22Rv1 (cell line): Measurements from ENCODE around the gene RAB3A.

Source experiments
- H3K27ac ChIP-seq: fragments of 450-650 bp; 2 replicates; pipeline ENCODE4 v1.5.1; 2017
- ZFX ChIP-seq: fragments of 450-650 bp; IDR thresholded peaks from 2 replicates; pipeline ENCODE4 v1.6.1; 2017; ENCODE audit warnings: antibody characterized with exemption, borderline replicate concordance
- TF ChIP-seq, protein P1 (sequence below): fragments of 450-650 bp; IDR thresholded peaks from 2 replicates; pipeline ENCODE4 v1.5.1; 2017; ENCODE audit warnings: mild to moderate bottlenecking

The RAB3A gene, protein sequence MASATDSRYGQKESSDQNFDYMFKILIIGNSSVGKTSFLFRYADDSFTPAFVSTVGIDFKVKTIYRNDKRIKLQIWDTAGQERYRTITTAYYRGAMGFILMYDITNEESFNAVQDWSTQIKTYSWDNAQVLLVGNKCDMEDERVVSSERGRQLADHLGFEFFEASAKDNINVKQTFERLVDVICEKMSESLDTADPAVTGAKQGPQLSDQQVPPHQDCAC

DNA sequence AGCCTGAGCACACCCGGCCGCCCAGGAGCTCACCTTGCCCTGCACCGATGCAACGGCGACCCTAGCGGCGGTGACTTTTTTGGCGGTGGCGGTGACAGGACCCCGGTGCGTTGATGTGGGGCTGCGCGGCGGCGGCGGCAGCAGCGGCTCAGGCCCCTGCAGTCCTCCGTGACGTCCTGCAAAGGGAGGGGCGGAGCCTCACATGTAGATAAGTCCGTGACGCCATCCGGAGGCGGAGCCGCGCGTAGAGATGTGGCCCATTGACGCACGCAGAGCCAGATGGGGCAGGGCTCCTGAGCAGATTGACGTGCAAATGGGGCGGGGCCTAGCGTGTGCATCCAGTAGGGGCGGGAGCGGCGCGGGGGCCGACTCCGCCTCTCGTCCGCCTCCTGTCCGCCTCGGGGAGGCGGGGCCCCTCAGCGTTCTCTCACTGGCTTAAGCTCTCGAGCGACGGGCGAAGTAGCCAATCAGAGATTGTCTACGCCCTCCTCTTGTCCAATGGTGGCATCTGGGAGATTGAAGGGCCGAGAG lies at the start of gene RAB3A:
TSS of gene RAB3A (minus strand) at position 180 of the 531 bp plus-strand sequence. CDS start 1,302 bp downstream, outside the sequence.
- TF ChIP-seq, protein P1, sequence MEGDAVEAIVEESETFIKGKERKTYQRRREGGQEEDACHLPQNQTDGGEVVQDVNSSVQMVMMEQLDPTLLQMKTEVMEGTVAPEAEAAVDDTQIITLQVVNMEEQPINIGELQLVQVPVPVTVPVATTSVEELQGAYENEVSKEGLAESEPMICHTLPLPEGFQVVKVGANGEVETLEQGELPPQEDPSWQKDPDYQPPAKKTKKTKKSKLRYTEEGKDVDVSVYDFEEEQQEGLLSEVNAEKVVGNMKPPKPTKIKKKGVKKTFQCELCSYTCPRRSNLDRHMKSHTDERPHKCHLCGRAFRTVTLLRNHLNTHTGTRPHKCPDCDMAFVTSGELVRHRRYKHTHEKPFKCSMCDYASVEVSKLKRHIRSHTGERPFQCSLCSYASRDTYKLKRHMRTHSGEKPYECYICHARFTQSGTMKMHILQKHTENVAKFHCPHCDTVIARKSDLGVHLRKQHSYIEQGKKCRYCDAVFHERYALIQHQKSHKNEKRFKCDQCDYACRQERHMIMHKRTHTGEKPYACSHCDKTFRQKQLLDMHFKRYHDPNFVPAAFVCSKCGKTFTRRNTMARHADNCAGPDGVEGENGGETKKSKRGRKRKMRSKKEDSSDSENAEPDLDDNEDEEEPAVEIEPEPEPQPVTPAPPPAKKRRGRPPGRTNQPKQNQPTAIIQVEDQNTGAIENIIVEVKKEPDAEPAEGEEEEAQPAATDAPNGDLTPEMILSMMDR, result no peak
- no peak for TF ChIP-seq ZFX
- peak within 1 kb of the TSS; percentile 68 for H3K27ac ChIP-seq

DNA sequence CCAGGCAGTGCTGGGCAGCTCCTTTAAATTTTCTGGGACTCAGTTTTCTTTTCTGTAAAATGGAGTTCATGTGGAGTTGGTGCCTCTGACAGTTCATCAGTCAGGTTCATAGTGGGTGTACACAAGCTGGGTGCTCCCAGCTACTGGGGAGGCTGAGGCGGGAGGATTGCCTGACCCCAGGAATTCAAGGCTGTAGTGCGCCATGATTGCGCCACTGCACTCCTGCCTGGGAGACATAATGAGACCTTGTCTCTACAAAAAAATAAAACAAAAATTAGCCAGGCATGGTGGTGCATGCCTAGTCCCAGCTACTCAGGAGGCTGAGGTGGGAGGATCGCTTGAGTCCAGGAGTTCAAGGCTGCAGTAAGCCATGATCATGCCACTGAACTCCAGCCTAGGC lies 49.3 kb upstream of the RAB3A start:
- TF ChIP-seq, protein P1, result no peak
- no peak for TF ChIP-seq ZFX
- H3K27ac ChIP-seq, result no peak overlapping the region

DNA sequence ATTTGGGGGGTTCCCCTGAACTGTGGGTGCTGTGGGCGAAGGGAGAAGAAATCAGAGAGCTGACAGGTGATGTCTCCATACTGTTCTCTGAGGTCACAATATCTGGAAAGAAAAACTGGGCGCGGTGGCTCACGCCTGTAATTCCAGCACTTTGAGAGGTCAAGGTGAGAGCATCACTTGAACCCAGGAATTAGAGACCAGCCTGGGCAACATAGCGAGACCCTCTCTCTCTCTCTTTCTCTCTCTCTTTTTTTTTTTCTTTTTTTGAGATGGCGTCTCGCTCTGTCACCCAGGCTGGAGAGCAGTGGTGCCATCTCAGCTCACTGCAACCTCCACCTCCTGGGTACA lies 48.5 kb upstream of the RAB3A start:
- no peak overlapping the region for H3K27ac ChIP-seq

DNA sequence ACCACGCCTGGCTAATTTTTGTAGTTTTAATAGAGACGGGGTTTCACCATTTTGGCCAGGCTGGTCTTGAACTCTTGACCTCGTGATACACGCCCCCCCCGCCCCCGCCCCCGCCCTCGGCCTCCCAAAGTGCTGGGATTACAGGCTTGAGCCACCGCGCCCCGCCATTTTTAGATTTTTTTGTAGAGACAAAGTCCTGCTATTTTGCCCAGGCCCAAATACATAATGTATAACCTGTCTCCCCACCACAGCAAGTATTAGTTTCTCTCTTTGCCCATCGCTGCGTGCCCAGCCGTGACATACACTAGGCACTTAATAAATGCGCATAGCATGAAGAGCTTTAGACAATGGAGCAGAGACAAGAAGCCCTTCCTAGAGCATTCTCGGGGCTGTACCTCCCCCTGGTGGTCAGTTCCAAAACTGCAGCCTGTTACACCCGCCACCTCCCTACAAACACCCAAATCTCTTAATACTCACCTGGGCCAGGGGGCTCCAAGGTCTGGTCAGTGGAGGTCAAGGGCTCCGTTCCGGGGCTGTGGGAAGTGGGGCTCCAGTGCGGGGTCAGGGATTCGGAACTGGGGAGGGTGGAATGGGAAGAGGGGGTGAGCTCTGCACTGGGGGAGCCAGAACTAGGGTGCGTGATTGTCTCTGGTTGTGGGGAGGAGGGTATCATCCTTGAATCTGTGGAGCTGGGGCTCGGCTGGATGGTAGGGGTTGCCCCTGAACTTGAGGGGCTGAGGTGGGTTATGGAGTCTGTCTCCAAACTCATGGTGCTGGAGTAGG lies 47.9 kb upstream of the RAB3A start:
- TF ChIP-seq, protein P1, result peak; percentile 83
- no peak for TF ChIP-seq ZFX
- H3K27ac ChIP-seq, result no peak overlapping the region

More for the DNA sequence above, 48.5 kb upstream of the RAB3A start:
- TF ChIP-seq, protein P1, result no peak
- no peak for TF ChIP-seq ZFX

DNA sequence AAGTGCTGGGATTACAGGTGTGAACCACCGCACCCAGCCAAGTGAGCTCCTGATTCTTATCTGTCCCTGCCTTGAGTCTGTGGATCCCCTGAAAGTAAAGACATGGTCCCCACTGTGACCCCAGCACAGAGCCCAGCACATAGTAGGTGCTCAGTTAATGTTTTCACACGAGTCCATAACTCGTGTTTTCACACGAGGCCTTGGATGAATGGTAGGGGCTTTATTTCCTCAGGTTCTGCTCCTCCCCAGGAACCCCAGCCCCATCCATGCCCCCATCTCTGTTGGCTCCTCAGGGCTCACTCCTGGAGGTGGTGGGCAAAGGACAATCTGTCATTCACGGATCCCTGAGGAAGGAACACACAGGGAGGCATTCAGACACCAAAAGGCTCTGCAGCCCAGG lies 46.0 kb upstream of the RAB3A start:
- H3K27ac ChIP-seq, result no peak overlapping the region
- TF ChIP-seq ZFX, result no peak
- TF ChIP-seq, protein P1, result no peak

DNA sequence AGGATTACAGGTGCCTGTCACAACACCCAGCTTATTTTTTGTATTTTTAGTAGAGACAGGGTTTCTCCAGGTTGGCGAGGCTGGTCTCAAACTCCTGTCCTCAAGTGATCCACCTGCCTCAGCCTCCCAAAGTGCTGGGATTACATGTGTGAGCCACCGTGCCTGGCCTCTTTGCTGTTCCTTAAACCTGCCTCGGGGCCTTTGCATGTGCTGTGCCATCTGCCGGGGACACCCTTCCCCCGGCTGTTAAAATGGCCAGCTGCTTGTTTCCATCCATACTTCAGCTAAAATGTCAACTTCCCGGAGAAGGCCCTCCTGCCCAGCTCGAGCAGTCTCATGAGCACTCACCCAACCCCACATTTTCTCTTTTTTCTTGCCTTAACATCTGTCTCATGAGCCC lies 41.5 kb upstream of the RAB3A start:
- TF ChIP-seq ZFX, result no peak
- TF ChIP-seq, protein P1, result no peak
- no peak overlapping the region for H3K27ac ChIP-seq

DNA sequence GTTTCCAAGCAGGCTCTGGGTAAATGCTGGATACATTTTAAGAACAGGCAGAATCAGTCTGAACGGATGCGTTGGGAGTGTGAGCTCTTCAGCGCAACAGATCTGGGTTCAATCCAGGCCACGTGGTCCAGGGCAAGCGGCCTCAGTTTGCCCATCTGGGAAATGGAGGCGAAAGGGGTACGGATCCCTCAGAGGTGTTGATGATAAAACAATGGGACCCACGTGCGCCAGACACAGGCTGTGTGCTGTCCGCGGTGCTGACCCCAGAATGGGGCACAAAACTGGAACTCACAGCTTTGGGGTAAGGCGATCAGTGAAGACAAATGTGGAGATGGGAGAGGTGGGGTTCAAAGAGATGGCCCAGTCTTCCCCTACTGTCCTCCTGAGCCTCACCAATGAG lies 35.5 kb upstream of the RAB3A start:
- H3K27ac ChIP-seq, result no peak overlapping the region
- TF ChIP-seq, protein P1, result no peak
- TF ChIP-seq ZFX, result no peak
